ENCODE measurements around the gene SLC38A6. TPM values are rescaled to one million over a fixed set of nuclear protein-coding genes. Genes with fewer than 3 reads are reported as not detected.

The SLC38A6 gene
- total and polyA plus RNA-seq, 7 experiments from 2014 or later = 5.8 to 21.9 (median 14.5) TPM

GRCh38 chr14:61026526-61026925 is 45.5 kb downstream of the SLC38A6 start:
- Histone ChIP-seq H3K36me3 (ENCODE audit: control insufficient read depth in 2 of 3, insufficient read depth in 3 of 3, low read length in 3 of 3) (no peaks in the 10 kb centered on the region), H3K27me3 (ENCODE audit: control insufficient read depth in 2 of 2, insufficient read depth in 2 of 2, low read length in 2 of 2) (no peaks in the 10 kb centered on the region), H3K9me3 (ENCODE audit: control insufficient read depth in 2 of 3, low read length in 3 of 3) (no peaks in the 10 kb centered on the region), H3K4me3 (ENCODE audit: low read length) (no peak overlapping the region), H3K27ac (ENCODE audit: low read depth, low read length) (no peak overlapping the region), H3K4me1 (ENCODE audit: control insufficient read depth in 2 of 2, insufficient read depth in 2 of 2, low read length in 2 of 2) (no peaks in the 10 kb centered on the region)
- H3K27me3 Mint-ChIP-seq = no peaks in the 10 kb centered on the region
- H3K4me3 Mint-ChIP-seq = no peak overlapping the region
- intact Hi-C loops (cut with micrococcal nuclease) = loop anchor here (5.0 to 10.0 kb wide), 3 partner anchors 304 to 832 kb away; partner anchors contain the start of gene SIX4 (in 1 of the 2)
- H3K36me3 Mint-ChIP-seq = peaks cover 0 to 8% (median 4%) of the 10 kb centered on the region in 5 donors
- CTCF ChIA-PET = interaction anchor here (1.5 to 4.6 kb wide), 2 partner anchors 402 to 405 kb away, joined by 3 to 21 read pairs; no protein-coding TSS in a partner anchor
- ATAC-seq (no peak), DNase-seq (no peak)
- no peak overlapping the region for H3K27ac Mint-ChIP-seq
- POLR2A ChIA-PET = no interaction called here
- no peaks in the 10 kb centered on the region for H3K9me3 Mint-ChIP-seq
- no peaks in the 10 kb centered on the region for H3K4me1 Mint-ChIP-seq

GRCh38 chr14:61031026-61031425 is 50.0 kb downstream of the SLC38A6 start:
- no peak overlapping the region for H3K27ac ChIP-seq (ENCODE audit: low read depth, low read length)
- intact Hi-C loops (cut with micrococcal nuclease) = loop anchor here in 1 of 2 donors (10.0 kb wide), 1 partner anchor 144 kb away; no protein-coding TSS in a partner anchor
- no peaks in the 10 kb centered on the region for H3K4me1 ChIP-seq (ENCODE audit: control insufficient read depth in 2 of 2, insufficient read depth in 2 of 2, low read length in 2 of 2)
- Mint-ChIP-seq H3K27me3 (no peaks in the 10 kb centered on the region), H3K4me1 (peaks cover 0 to 11% (median 5%) of the 10 kb centered on the region in 7 donors), H3K27ac (no peak overlapping the region), H3K4me3 (no peak overlapping the region), H3K36me3 (peaks cover 0 to 10% (median 4%) of the 10 kb centered on the region in 5 donors), H3K9me3 (no peaks in the 10 kb centered on the region)
- no peaks in the 10 kb centered on the region for H3K9me3 ChIP-seq (ENCODE audit: control insufficient read depth in 2 of 3, low read length in 3 of 3)
- DNase-seq (no peak), ATAC-seq (no peak)
- H3K4me3 ChIP-seq (ENCODE audit: low read length) = no peak overlapping the region
- no peaks in the 10 kb centered on the region for H3K36me3 ChIP-seq (ENCODE audit: control insufficient read depth in 2 of 3, insufficient read depth in 3 of 3, low read length in 3 of 3)
- CTCF ChIA-PET = interaction anchor here (2.1 kb wide), 1 partner anchor 406 kb away, joined by 6 read pairs; no protein-coding TSS in a partner anchor
- H3K27me3 ChIP-seq (ENCODE audit: control insufficient read depth in 2 of 2, insufficient read depth in 2 of 2, low read length in 2 of 2) = no peaks in the 10 kb centered on the region
- POLR2A ChIA-PET = no interaction called here

GRCh38 chr14:61033054-61033453 is 52.0 kb downstream of the SLC38A6 start:
- ATAC-seq (no peak), DNase-seq (no peak)
- Histone ChIP-seq H3K27me3 (ENCODE audit: control insufficient read depth in 2 of 2, insufficient read depth in 2 of 2, low read length in 2 of 2) (no peaks in the 10 kb centered on the region), H3K4me3 (ENCODE audit: low read length) (no peak overlapping the region), H3K27ac (ENCODE audit: low read depth, low read length) (no peak overlapping the region), H3K9me3 (ENCODE audit: control insufficient read depth in 2 of 3, low read length in 3 of 3) (no peaks in the 10 kb centered on the region), H3K4me1 (ENCODE audit: control insufficient read depth in 2 of 2, insufficient read depth in 2 of 2, low read length in 2 of 2) (no peaks in the 10 kb centered on the region), H3K36me3 (ENCODE audit: control insufficient read depth in 2 of 3, insufficient read depth in 3 of 3, low read length in 3 of 3) (no peaks in the 10 kb centered on the region)
- no peaks in the 10 kb centered on the region for H3K27me3 Mint-ChIP-seq
- H3K36me3 Mint-ChIP-seq = peaks cover 2 to 10% (median 4%) of the 10 kb centered on the region in 5 donors
- H3K27ac Mint-ChIP-seq = no peak overlapping the region
- CTCF ChIA-PET = no interaction called here
- POLR2A ChIA-PET = no interaction called here
- H3K9me3 Mint-ChIP-seq = no peaks in the 10 kb centered on the region
- H3K4me1 Mint-ChIP-seq = peaks cover 0 to 11% (median 5%) of the 10 kb centered on the region in 7 donors
- no peak overlapping the region for H3K4me3 Mint-ChIP-seq
- intact Hi-C loops (cut with micrococcal nuclease) = loop anchor here in 1 of 2 donors (10.0 kb wide), 1 partner anchor 142 kb away; no protein-coding TSS in a partner anchor

- Mint-ChIP-seq H3K27me3 (no peaks in the 10 kb centered on the region), H3K4me1 (peaks cover 0 to 11% (median 5%) of the 10 kb centered on the region in 7 donors), H3K36me3 (peaks cover 2 to 10% (median 4%) of the 10 kb centered on the region in 5 donors), H3K9me3 (no peaks in the 10 kb centered on the region), H3K27ac (no peak overlapping the region), H3K4me3 (no peak overlapping the region)
- DNase-seq = no peak
- ATAC-seq = no peak
- Histone ChIP-seq H3K36me3 (ENCODE audit: control insufficient read depth in 2 of 3, insufficient read depth in 3 of 3, low read length in 3 of 3) (no peaks in the 10 kb centered on the region), H3K9me3 (ENCODE audit: control insufficient read depth in 2 of 3, low read length in 3 of 3) (no peaks in the 10 kb centered on the region), H3K4me3 (ENCODE audit: low read length) (no peak overlapping the region), H3K27me3 (ENCODE audit: control insufficient read depth in 2 of 2, insufficient read depth in 2 of 2, low read length in 2 of 2) (no peaks in the 10 kb centered on the region), H3K27ac (ENCODE audit: low read depth, low read length) (no peak overlapping the region), H3K4me1 (ENCODE audit: control insufficient read depth in 2 of 2, insufficient read depth in 2 of 2, low read length in 2 of 2) (no peaks in the 10 kb centered on the region)
- ChIA-PET POLR2A (no interaction called here), CTCF (no interaction called here)
- intact Hi-C loops (cut with micrococcal nuclease) = loop anchor here in 1 of 2 donors (10.0 kb wide), 1 partner anchor 141 kb away; no protein-coding TSS in a partner anchor
Observed at GRCh38 chr14:61033855-61034254, 52.8 kb downstream of the SLC38A6 start.

GRCh38 chr14:61034416-61035120 is 53.5 kb downstream of the SLC38A6 start:
- Histone ChIP-seq H3K4me1 (ENCODE audit: control insufficient read depth in 2 of 2, insufficient read depth in 2 of 2, low read length in 2 of 2) (no peaks in the 10 kb centered on the region), H3K4me3 (ENCODE audit: low read length) (no peak overlapping the region), H3K27ac (ENCODE audit: low read depth, low read length) (no peak overlapping the region), H3K27me3 (ENCODE audit: control insufficient read depth in 2 of 2, insufficient read depth in 2 of 2, low read length in 2 of 2) (no peaks in the 10 kb centered on the region), H3K36me3 (ENCODE audit: control insufficient read depth in 2 of 3, insufficient read depth in 3 of 3, low read length in 3 of 3) (no peaks in the 10 kb centered on the region), H3K9me3 (ENCODE audit: control insufficient read depth in 2 of 3, low read length in 3 of 3) (no peaks in the 10 kb centered on the region)
- no peak for ATAC-seq
- Mint-ChIP-seq H3K4me1 (peaks cover 0 to 11% (median 5%) of the 10 kb centered on the region in 7 donors), H3K4me3 (peak overlapping the region in 1 of 10 donors; percentile 31), H3K36me3 (peaks cover 2 to 10% (median 4%) of the 10 kb centered on the region in 5 donors), H3K27me3 (no peaks in the 10 kb centered on the region), H3K27ac (peak overlapping the region in 2 of 9 donors; percentile 9 to 67), H3K9me3 (no peaks in the 10 kb centered on the region)
- intact Hi-C loops (cut with micrococcal nuclease) = loop anchor here in 1 of 2 donors (10.0 kb wide), 1 partner anchor 140 kb away; no protein-coding TSS in a partner anchor
- peak in 1 of 9 donors; percentile 0 for DNase-seq
- ChIA-PET POLR2A (no interaction called here), CTCF (interaction anchor here (0.6 kb wide), 1 partner anchor 445 kb away, joined by 3 read pairs; no protein-coding TSS in a partner anchor)

- H3K4me3 Mint-ChIP-seq = no peak overlapping the region
- intact Hi-C loops (cut with micrococcal nuclease) = loop anchor here in 1 of 2 donors (10.0 kb wide), 1 partner anchor 138 kb away; no protein-coding TSS in a partner anchor
- DNase-seq (no peak), ATAC-seq (no peak)
- no peaks in the 10 kb centered on the region for H3K27me3 Mint-ChIP-seq
- no peaks in the 10 kb centered on the region for H3K27me3 ChIP-seq (ENCODE audit: control insufficient read depth in 2 of 2, insufficient read depth in 2 of 2, low read length in 2 of 2)
- H3K4me1 ChIP-seq (ENCODE audit: control insufficient read depth in 2 of 2, insufficient read depth in 2 of 2, low read length in 2 of 2) = no peaks in the 10 kb centered on the region
- H3K9me3 Mint-ChIP-seq = no peaks in the 10 kb centered on the region
- no peaks in the 10 kb centered on the region for H3K9me3 ChIP-seq (ENCODE audit: control insufficient read depth in 2 of 3, low read length in 3 of 3)
- H3K4me3 ChIP-seq (ENCODE audit: low read length) = no peak overlapping the region
- POLR2A ChIA-PET = no interaction called here
- CTCF ChIA-PET = no interaction called here
- H3K36me3 Mint-ChIP-seq = peaks cover 0 to 3% (median 0%) of the 10 kb centered on the region in 5 donors
- peaks cover 0 to 15% (median 5%) of the 10 kb centered on the region in 7 donors for H3K4me1 Mint-ChIP-seq
- H3K27ac Mint-ChIP-seq = no peak overlapping the region
- no peak overlapping the region for H3K27ac ChIP-seq (ENCODE audit: low read depth, low read length)
- H3K36me3 ChIP-seq (ENCODE audit: control insufficient read depth in 2 of 3, insufficient read depth in 3 of 3, low read length in 3 of 3) = no peaks in the 10 kb centered on the region
Observed at GRCh38 chr14:61037215-61037614, 56.2 kb downstream of the SLC38A6 start.

Data from naive thymus-derived CD4-positive, alpha-beta T cell (primary cell).